Thyroid gland (tissue), 4 donors: ENCODE measurements around the gene NT5C1B. TPM values are rescaled to one million over a fixed set of nuclear protein-coding genes. Genes with fewer than 3 reads are reported as not detected.
"Not testable (repeated sequence)": the region's sequence is repeated elsewhere in the genome, so short reads cannot be mapped to it uniquely, and the experiment has no call there.

Experiments used
- DNase-seq, 2 donors: peaks; one replicate each; pipeline ENCODE4 v3.0.0-alpha.2; 2019
- H3K27ac ChIP-seq, 3 donors: fragments of 200-600 bp; sonication (generic); 1 replicate in 2 of 3; 2 replicates in 1 of 3; pipeline ENCODE4 v1.5.1; 2016 to 2019; ENCODE audit warnings: mild to moderate bottlenecking in 1 of 3, moderate library complexity in 1 of 3
- H3K27me3 ChIP-seq: fragments of 200-600 bp; sonication (generic); one replicate; pipeline ENCODE4 v1.5.1; 2019
- H3K36me3 ChIP-seq, 2 donors: fragments of 200-600 bp; sonication (generic); one replicate each; pipeline ENCODE4 v1.5.1; 2016 to 2019
- H3K4me1 ChIP-seq, 2 donors: fragments of 200-600 bp; sonication (generic); one replicate each; pipeline ENCODE4 v1.5.1; 2017 to 2019
- H3K4me3 ChIP-seq, 3 donors: fragments of 200-600 bp; sonication (generic); replicated peaks in 1 of 3; 1 replicate in 2 of 3; 2 replicates in 1 of 3; pipeline ENCODE4 v1.5.1; 2016; ENCODE audit warnings: mild to moderate bottlenecking in 1 of 3
- H3K9me3 ChIP-seq: fragments of 200-600 bp; sonication (generic); one replicate; pipeline ENCODE4 v1.5.1; 2017
- POLR2A ChIP-seq, 2 donors: fragments of 450-650 bp; IDR thresholded peaks; one replicate each; pipeline ENCODE4 v1.6.1; 2017; ENCODE audit warnings: antibody characterized with exemption in 2 of 2, mild to moderate bottlenecking in 2 of 2, moderate library complexity in 1 of 2
- WGBS, 2 donors: methylation state at CpG; one replicate each; pipeline ENCODE4 v1.1.5; 2017; 5-methylcytosine and 5-hydroxymethylcytosine counted together
- intact Hi-C: fragments of 100-400 bp; cut with DNase I; formaldehyde crosslinking; loops from one replicate; pipeline ENCODE4 v1.15.1; 2023
- total RNA-seq, 4 donors: library from RNA; depleted of rRNA; stranded (reverse); fragments of >200 nt; gene quantifications; one replicate each; pipeline ENCODE4 v1.2.3, GENCODE V29; 2016
- TF ChIP-seq, protein P1 (sequence below), 6 experiments: fragments of 200-600 bp in 3 of 6; fragments of 450-650 bp in 3 of 6; sonication (generic) in 3 of 6; IDR thresholded peaks; one replicate each; pipeline ENCODE4 v1.5.1; 2016 to 2019; ENCODE audit warnings: antibody characterized with exemption in 6 of 6, mild to moderate bottlenecking in 2 of 6, inconsistent platforms in 1 of 6, moderate library complexity in 1 of 6

NT5C1B gene
- under 1 TPM in 1 of 4 donors, not detected in 3; 0.13 TPM for total RNA-seq

DNA sequence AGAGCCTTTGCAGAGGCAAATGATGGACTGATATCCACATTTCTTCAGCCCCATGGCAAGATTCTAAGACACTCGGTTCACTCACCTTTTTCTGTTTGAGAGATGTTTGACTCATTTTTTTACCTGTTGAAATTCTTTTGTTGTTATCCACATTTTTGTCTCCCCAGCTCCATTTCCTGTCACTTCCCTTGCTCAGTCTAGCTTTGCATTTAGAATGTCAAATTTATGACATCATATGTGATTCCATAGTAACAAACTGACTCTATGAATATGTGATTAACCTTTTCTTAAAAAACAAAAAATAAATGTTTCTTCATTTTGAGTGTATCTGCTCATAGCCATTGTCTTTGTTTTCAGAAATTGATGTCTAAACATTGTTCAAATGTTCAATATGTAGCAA lies at the start of gene NT5C1B:
TSS of gene NT5C1B (minus strand) at position 216 of the 400 bp plus-strand sequence. CDS start at position 115, 101 bp downstream.
- H3K9me3 ChIP-seq, result no peaks in the 10 kb centered on the region
- no peak for DNase-seq
- no peak within 1 kb of the TSS for H3K27ac ChIP-seq
- 90 to 94% methylated on average over 1 of the region's 1 CpG for WGBS, 2 donors
- H3K36me3 ChIP-seq, result no peaks in the 10 kb centered on the region
- TF ChIP-seq, protein P1, sequence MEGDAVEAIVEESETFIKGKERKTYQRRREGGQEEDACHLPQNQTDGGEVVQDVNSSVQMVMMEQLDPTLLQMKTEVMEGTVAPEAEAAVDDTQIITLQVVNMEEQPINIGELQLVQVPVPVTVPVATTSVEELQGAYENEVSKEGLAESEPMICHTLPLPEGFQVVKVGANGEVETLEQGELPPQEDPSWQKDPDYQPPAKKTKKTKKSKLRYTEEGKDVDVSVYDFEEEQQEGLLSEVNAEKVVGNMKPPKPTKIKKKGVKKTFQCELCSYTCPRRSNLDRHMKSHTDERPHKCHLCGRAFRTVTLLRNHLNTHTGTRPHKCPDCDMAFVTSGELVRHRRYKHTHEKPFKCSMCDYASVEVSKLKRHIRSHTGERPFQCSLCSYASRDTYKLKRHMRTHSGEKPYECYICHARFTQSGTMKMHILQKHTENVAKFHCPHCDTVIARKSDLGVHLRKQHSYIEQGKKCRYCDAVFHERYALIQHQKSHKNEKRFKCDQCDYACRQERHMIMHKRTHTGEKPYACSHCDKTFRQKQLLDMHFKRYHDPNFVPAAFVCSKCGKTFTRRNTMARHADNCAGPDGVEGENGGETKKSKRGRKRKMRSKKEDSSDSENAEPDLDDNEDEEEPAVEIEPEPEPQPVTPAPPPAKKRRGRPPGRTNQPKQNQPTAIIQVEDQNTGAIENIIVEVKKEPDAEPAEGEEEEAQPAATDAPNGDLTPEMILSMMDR (IDR thresholded peaks at IDR 0.05), result no peak
- no peak for TF ChIP-seq POLR2A (IDR thresholded peaks at IDR 0.05)
- no peaks in the 10 kb centered on the region for H3K27me3 ChIP-seq
- intact Hi-C loops, result no loop called here
- no peaks in the 10 kb centered on the region for H3K4me1 ChIP-seq
- H3K4me3 ChIP-seq, result no peak within 1 kb of the TSS

DNA sequence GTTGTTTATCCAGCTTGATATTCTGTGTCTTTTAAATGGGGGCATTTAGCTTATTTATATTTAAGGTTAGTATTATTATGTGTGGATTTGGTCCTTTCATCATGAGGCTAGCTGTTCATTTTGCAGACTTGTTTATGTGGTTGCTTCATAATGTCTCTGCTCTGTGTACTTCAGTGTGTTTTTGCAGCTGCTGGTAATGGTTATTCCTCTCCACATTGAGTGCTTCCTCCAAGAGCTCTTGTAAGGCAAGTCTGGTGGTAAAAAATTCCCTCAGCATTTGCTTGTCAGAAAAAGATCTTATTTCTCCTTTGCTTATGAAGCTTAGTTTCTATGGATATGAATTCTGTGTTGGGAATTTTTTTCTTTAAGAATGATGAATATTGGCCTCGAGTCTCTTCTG lies 47.8 kb upstream of the NT5C1B start:
- WGBS, 2 donors, result 72 to 79% methylated on average over 1 of the region's 1 CpG
- Histone ChIP-seq H3K4me3 (no peak overlapping the region), H3K36me3 (no peaks in the 10 kb centered on the region), H3K27me3 (no peaks in the 10 kb centered on the region), H3K27ac (no peak overlapping the region), H3K4me1 (no peaks in the 10 kb centered on the region), H3K9me3 (no peaks in the 10 kb centered on the region)
- no peak for DNase-seq
- TF ChIP-seq, protein P1 (IDR thresholded peaks at IDR 0.05), result no peak
- no peak for TF ChIP-seq POLR2A (IDR thresholded peaks at IDR 0.05)
- intact Hi-C loops, result no loop called here

DNA sequence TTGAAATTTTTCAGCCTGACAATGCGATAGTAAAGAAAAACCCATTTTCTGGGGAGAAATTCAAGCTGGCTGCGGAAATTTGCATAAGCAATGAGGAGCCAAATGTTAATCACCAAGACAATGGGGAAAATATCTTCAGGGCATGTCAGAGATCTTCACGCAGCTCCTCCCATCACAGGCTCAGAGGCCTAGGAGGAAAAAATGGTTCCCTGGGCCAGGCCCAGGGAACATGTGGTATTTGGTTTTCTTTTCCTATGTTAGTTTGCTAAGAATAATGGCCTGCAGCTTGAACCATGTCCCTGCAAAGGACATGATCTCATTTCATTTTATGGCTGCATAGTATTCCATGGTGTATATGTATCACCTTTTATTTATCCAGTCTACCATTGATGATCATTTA lies 43.3 kb upstream of the NT5C1B start:
- H3K4me3 ChIP-seq, intact Hi-C loops, H3K36me3 ChIP-seq, DNase-seq, H3K4me1 ChIP-seq, H3K27me3 ChIP-seq, H3K27ac ChIP-seq, H3K9me3 ChIP-seq: not testable (repeated sequence)
- 94 to 95% methylated on average over 3 of the region's 3 CpGs for WGBS, 2 donors

DNA sequence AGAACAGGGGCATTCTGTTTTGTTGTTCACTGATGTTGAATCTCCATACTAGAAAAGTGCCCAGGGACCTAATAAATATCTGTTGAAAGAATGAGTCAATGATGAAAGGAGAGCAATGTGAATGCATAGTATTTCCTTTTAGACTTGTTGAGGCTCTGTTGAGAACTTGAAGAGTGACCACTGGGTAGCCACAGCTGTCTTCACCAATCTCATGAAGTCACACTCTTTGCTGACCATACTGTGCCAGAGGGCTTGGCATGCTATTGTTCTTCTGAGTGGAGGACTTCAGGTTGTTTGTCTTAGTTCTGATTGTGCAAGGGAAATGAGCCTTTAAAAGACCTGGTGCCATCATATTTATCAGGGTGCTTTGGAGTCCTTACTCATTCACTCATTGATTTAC lies 41.6 kb upstream of the NT5C1B start:
- TF ChIP-seq, protein P1 (IDR thresholded peaks at IDR 0.05), result no peak
- no peak for TF ChIP-seq POLR2A (IDR thresholded peaks at IDR 0.05)
- Histone ChIP-seq H3K4me3 (no peak overlapping the region), H3K27ac (no peak overlapping the region), H3K9me3 (no peaks in the 10 kb centered on the region), H3K4me1 (no peaks in the 10 kb centered on the region), H3K36me3 (no peaks in the 10 kb centered on the region), H3K27me3 (no peaks in the 10 kb centered on the region)
- DNase-seq, result no peak
- intact Hi-C loops, result no loop called here

DNA sequence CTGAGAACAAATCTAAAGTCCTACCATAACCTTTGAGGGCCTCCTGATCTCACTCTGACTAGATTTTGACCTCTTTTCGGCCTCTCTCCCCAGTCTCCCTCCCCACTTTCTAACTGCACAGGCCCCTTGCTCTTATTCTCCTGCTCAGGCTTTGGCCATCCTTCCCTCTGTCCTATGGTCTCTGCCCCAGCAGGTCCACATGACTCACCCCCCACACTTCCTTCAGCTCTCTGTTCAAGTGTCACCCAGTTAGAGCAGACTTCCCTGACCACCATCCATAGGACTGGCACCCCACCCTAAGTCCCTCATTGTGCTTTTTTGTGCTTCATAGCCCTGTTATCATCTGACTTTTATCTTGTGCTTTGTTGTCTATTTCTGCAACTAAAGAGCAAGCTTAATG lies 41.2 kb upstream of the NT5C1B start:
- H3K36me3 ChIP-seq, result no peaks in the 10 kb centered on the region
- no peak overlapping the region for H3K27ac ChIP-seq
- no peaks in the 10 kb centered on the region for H3K27me3 ChIP-seq
- no peaks in the 10 kb centered on the region for H3K9me3 ChIP-seq
- no peak for TF ChIP-seq POLR2A (IDR thresholded peaks at IDR 0.05)
- TF ChIP-seq, protein P1 (IDR thresholded peaks at IDR 0.05), result no peak
- H3K4me1 ChIP-seq, result no peaks in the 10 kb centered on the region
- WGBS, 2 donors, result 92 to 93% methylated on average over 1 of the region's 1 CpG
- H3K4me3 ChIP-seq, result no peak overlapping the region
- intact Hi-C loops, result no loop called here
- DNase-seq, result no peak

DNA sequence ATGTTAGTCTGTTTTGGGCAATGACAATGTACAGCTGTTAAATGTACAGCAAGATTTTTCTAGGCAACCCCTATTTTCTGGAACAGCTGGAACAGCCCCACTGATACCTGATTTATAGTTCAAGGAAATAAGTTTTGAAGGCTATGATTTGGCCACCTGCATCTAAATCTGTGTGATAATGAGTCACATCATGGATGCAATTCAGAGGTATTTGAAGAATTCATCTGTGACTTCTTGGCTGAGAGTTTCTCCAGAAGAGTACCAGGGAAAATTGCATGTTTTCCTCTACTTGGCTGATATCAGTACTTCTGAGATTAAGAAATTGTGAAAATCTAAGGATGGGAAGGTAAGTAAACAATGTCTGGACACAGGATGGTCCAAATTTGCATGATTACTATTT lies 40.7 kb upstream of the NT5C1B start:
- TF ChIP-seq, protein P1 (IDR thresholded peaks at IDR 0.05), result no peak
- TF ChIP-seq POLR2A (IDR thresholded peaks at IDR 0.05), result no peak
- DNase-seq, result no peak
- Histone ChIP-seq H3K4me3 (no peak overlapping the region), H3K4me1 (no peaks in the 10 kb centered on the region), H3K27ac (no peak overlapping the region), H3K36me3 (no peaks in the 10 kb centered on the region), H3K9me3 (no peaks in the 10 kb centered on the region), H3K27me3 (no peaks in the 10 kb centered on the region)
- intact Hi-C loops, result no loop called here
